ENCODE measurements around the gene RHBDF2. TPM values are rescaled to one million over a fixed set of nuclear protein-coding genes. Genes with fewer than 3 reads are reported as not detected.

The RHBDF2 gene
- total RNA-seq, 4 donors from 2014 or later, result 11.4 to 29.8 (median 23.3) TPM

DNA sequence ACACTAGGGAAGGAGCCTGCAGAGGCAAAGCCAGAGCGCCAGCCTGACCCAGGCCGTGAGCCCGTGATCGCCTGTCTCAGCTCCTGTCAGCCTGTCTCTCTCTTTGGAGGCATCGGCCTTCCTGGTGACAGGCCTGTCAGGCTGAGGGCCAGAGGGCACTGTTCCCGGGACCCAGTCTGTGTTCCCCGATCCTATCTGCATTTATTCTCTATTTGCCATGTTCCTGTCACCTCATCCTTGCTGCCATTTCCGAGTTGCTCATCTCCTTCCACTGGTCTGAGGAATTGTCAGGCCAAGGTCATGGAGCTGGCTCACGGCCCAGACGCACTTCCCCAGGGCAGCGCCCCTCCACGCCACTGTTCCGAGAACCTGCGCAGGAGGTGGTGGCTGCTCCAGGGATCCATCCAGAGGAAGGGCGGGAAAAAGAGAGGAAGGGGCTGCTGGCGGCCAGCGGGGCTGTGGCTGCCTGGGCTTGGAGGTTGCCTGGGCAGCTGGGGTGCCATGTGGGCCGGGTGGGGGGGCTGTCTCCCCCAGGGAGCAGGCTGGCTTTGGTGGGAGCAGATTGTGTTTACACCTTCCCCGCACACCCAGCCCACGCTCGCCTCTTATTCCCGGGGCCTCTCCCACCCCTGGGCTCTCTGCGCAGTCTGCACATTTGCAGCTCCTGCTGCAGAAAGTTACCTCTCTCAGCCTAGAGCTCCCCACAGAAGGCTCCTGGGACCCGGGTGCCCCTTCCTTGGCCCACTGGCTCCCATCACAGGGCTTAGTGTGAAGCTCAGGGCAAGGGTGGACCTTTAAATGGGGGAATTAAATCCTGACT, 43.5 kb upstream of the RHBDF2 start:
- Histone ChIP-seq H3K27me3 (no peaks in the 10 kb centered on the region), H3K36me3 (no peaks in the 10 kb centered on the region), H3K9me3 (no peaks in the 10 kb centered on the region), H3K4me1 (peaks cover 69 to 73% of the 10 kb centered on the region in 2 donors), H3K4me3 (no peak overlapping the region), H3K27ac (peak overlapping the region; percentile 51 to 69 (median 63))
- TF ChIP-seq, protein P1, sequence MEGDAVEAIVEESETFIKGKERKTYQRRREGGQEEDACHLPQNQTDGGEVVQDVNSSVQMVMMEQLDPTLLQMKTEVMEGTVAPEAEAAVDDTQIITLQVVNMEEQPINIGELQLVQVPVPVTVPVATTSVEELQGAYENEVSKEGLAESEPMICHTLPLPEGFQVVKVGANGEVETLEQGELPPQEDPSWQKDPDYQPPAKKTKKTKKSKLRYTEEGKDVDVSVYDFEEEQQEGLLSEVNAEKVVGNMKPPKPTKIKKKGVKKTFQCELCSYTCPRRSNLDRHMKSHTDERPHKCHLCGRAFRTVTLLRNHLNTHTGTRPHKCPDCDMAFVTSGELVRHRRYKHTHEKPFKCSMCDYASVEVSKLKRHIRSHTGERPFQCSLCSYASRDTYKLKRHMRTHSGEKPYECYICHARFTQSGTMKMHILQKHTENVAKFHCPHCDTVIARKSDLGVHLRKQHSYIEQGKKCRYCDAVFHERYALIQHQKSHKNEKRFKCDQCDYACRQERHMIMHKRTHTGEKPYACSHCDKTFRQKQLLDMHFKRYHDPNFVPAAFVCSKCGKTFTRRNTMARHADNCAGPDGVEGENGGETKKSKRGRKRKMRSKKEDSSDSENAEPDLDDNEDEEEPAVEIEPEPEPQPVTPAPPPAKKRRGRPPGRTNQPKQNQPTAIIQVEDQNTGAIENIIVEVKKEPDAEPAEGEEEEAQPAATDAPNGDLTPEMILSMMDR (IDR thresholded peaks at IDR 0.05 in 4 of 5, conservative IDR thresholded peaks at IDR 0.05 in 1 of 5), result no peak
- no peak for TF ChIP-seq POLR2A (IDR thresholded peaks at IDR 0.05)
- DNase-seq (no peak), ATAC-seq (no peak)
- in situ Hi-C loops (cut with MboI; ENCODE audit: low sequenced_read_pairs in 4 of 4) (no loop called here), intact Hi-C loops (cut with DNase I; ENCODE audit: low total_unique reads) (no loop called here)

GRCh38 chr17:76543826-76544545, 42.8 kb upstream of the RHBDF2 start:
- peaks cover 69 to 74% of the 10 kb centered on the region in 2 donors for H3K4me1 ChIP-seq
- peak overlapping the region; percentile 51 to 69 (median 63) for H3K27ac ChIP-seq
- in situ Hi-C loops (cut with MboI; ENCODE audit: low sequenced_read_pairs in 4 of 4) (no loop called here), intact Hi-C loops (cut with DNase I; ENCODE audit: low total_unique reads) (no loop called here)
- H3K9me3 ChIP-seq, result no peaks in the 10 kb centered on the region
- DNase-seq (no peak), ATAC-seq (no peak)
- TF ChIP-seq, protein P1 (IDR thresholded peaks at IDR 0.05 in 4 of 5, conservative IDR thresholded peaks at IDR 0.05 in 1 of 5), result no peak
- TF ChIP-seq POLR2A (IDR thresholded peaks at IDR 0.05), result no peak
- H3K27me3 ChIP-seq, result no peaks in the 10 kb centered on the region
- no peaks in the 10 kb centered on the region for H3K36me3 ChIP-seq
- peak overlapping the region in 1 of 4 donors; percentile 5 for H3K4me3 ChIP-seq

GRCh38 chr17:76543482-76543825, 42.2 kb upstream of the RHBDF2 start:
- H3K27ac ChIP-seq, result peak overlapping the region in 1 of 4 donors; percentile 37
- H3K4me3 ChIP-seq, result no peak overlapping the region
- intact Hi-C loops (cut with DNase I; ENCODE audit: low total_unique reads) (no loop called here), in situ Hi-C loops (cut with MboI; ENCODE audit: low sequenced_read_pairs in 4 of 4) (no loop called here)
- no peaks in the 10 kb centered on the region for H3K9me3 ChIP-seq
- TF ChIP-seq POLR2A (IDR thresholded peaks at IDR 0.05), result no peak
- TF ChIP-seq, protein P1 (IDR thresholded peaks at IDR 0.05 in 4 of 5, conservative IDR thresholded peaks at IDR 0.05 in 1 of 5), result no peak
- ATAC-seq (no peak), DNase-seq (no peak)
- H3K27me3 ChIP-seq, result no peaks in the 10 kb centered on the region
- peaks cover 64 to 76% of the 10 kb centered on the region in 2 donors for H3K4me1 ChIP-seq
- H3K36me3 ChIP-seq, result no peaks in the 10 kb centered on the region

DNA sequence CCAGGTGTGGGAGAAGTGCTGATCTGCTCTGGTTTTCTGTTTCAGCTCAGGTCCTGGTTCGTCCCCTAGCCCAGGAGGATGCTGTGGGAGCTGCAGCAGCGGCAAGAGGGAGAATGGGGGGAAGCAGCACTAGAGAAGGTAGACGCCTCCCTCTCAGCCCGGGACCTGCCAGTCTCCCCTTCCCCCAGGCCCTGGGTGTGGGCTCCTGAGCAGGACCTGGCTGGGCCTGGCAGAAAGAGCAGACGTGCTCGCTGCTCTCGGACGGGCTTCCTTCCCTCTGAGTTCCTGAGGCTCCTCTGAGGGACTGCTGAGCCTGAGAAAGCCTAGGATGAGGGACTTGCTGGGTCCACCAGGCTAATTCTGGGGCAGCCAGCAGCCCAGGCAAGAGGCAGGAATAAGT, 41.8 kb upstream of the RHBDF2 start:
- intact Hi-C loops (cut with DNase I; ENCODE audit: low total_unique reads), result no loop called here
- no peaks in the 10 kb centered on the region for H3K36me3 ChIP-seq
- H3K27ac ChIP-seq, result no peak overlapping the region
- H3K9me3 ChIP-seq, result no peaks in the 10 kb centered on the region
- in situ Hi-C loops (cut with MboI; ENCODE audit: low sequenced_read_pairs in 4 of 4), result no loop called here
- H3K4me3 ChIP-seq, result no peak overlapping the region
- H3K4me1 ChIP-seq, result peaks cover 59 to 74% of the 10 kb centered on the region in 2 donors
- H3K27me3 ChIP-seq, result peaks cover 0 to 4% (median 0%) of the 10 kb centered on the region in 3 donors
- ATAC-seq, result no peak
- DNase-seq, result no peak
- TF ChIP-seq, protein P1 (IDR thresholded peaks at IDR 0.05 in 4 of 5, conservative IDR thresholded peaks at IDR 0.05 in 1 of 5), result no peak
- no peak for TF ChIP-seq POLR2A (IDR thresholded peaks at IDR 0.05)
